Stimulated activated CD4-positive, alpha-beta T cell treated with anti-CD3 and anti-CD28 coated beads, Interleukin-4, amount 100 ng/mL, for 48 hours (primary cell): Measurements from ENCODE around the gene TRIM17.

ENCODE experiments used
- DNase-seq, 2 donors: peaks; one replicate each; pipeline ENCODE4 v3.0.0-alpha.2; 2020; ENCODE audit warnings: low read depth in 2 of 2

Gene TRIM17

GRCh38 chr1:228367798-228368791 lies 48.6 kb downstream of the TRIM17 start:
- no peak for DNase-seq

- DNase-seq, result no peak
These were observed 49.6 kb downstream of the TRIM17 start for GRCh38 chr1:228366866-228367741.

GRCh38 chr1:228366062-228366865 lies 50.4 kb downstream of the TRIM17 start:
- DNase-seq, result no peak

GRCh38 chr1:228365271-228366061 lies 51.2 kb downstream of the TRIM17 start:
- DNase-seq, result no peak

GRCh38 chr1:228364706-228365213 lies 51.9 kb downstream of the TRIM17 start:
- no peak for DNase-seq

GRCh38 chr1:228364068-228364705 lies 52.5 kb downstream of the TRIM17 start:
- no peak for DNase-seq

DNA sequence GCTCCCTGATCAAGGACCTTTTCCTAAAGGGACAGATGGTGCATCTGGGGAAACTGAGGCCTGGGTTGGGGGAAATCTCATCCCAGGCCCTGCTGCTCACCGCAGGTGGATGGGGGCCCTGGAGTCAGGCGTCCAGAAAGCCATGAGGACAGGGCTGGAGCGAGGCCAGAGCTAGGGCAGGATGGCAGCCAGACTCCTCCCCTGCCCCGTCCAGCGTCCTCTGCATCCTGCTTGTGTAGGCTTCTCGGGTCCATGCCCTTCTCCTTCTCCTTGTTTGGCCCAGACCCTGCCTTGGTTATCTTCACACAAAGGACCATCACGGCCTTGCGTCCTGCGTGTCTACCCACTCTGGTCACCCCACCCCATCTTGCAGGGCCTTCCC lies 53.0 kb downstream of the TRIM17 start:
- no peak for DNase-seq

GRCh38 chr1:228362884-228363450 lies 53.7 kb downstream of the TRIM17 start:
- no peak for DNase-seq

DNA sequence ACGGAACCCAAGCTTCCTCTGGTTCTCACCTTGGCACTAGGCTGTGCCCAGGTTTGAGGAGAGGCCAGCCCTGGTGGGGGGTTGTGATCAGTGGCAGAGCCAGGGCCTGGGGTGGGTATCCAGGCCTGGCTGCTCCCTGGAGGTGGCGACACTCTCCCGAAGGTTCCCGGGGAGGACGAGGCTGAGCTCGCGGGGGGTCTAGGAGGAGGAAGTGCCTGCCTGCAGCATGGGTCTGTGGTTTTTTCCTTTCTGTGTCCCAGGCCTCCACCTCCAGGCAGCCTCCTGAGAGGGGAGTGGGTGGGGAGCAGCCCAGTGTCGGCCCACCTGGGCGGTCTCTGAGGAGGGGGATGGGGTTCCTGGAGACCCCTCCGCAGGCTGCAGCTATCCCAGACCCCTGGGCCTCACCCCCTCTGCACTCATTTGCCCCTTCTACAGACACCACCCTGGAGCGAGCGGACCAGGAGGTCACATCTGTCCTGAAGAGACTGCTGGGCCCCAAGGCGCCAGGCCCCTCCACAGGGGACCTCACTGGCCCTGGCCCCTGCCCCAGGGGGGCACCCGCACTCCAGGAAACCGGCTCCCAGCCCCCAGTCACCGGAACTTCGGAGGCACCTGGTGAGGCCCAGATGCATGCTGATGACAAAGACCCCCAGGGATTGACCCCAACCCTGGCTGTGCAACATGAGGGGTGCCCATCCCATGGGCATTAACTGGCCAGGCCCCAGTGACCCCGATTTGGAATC lies 54.3 kb downstream of the TRIM17 start:
- DNase-seq, result no peak

DNA sequence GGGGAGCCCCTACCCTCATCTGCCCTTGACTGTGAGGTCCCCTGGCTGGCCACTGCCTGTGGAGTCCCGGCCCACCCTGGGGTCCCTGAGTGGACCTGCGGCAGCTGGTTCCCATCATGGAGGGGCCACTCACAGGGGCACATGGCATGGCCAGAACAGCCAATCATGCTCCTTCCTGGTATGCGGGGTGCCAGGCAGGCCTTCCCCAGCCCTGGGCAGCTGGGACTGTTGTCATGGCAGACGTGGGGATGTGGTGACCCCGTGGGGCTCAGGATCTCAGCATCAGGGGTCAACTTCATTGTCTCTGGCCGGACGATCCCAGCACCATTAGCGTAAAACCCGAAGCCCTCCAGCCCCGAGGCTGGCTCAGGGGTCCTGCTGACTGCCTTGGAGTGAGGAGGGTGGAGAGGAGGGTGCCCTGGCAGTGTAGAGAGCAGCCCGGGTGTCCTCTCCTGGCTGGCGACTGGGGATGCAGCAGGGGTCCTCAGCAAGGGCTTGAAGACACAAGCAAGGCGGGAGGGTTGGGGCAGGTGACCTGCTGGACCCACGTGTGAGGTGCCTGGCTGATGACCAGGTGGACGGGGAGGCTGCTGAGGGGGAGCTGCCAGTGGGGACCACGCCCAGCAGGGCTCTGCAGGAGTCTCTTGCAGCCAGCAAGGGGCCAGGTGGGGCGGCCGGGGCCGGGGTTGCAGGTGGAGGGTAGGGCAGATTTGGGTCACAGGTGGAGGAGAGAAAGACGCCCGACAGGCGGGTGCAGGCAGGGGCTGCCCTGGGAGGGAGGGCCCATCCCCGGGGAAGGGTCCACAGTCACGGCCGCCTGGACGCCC lies 55.1 kb downstream of the TRIM17 start:
- no peak for DNase-seq

DNA sequence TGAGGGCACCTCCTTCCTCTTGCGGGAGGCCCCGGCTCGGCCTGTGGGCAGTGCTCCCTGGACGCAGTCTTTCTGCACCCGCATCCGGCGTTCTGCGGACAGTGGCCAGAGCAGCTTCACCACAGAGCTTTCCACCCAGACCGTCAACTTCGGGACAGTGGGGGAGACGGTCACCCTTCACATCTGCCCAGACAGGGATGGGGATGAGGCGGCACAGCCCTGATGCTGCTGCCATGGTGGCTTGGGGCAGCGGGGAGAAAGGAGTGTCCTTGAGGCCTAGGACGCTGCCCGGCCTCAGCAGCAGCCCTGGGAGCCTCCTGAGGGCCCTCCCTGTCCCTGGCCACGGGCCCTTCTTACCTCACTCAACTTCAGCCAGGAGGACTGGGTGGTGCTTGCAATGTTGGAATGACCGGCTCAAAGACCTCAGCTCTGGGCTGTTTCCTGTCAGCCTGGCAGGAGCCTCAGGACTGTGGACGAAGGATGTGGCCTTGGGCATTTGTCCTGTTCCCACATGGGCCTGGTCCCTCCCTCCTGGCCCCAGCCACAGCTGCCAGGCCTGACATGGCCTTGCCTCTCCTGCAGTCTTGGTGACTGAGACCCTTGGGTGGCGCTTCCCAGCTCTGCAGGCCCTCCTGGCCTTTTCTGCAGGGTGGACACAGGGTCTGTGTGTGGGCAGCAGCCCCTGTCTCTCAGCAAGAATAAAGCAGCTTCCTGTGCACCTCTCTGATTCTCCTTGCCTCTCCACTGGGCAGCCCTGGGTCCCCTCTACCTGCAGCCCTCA lies 55.9 kb downstream of the TRIM17 start:
- no peak for DNase-seq

DNA sequence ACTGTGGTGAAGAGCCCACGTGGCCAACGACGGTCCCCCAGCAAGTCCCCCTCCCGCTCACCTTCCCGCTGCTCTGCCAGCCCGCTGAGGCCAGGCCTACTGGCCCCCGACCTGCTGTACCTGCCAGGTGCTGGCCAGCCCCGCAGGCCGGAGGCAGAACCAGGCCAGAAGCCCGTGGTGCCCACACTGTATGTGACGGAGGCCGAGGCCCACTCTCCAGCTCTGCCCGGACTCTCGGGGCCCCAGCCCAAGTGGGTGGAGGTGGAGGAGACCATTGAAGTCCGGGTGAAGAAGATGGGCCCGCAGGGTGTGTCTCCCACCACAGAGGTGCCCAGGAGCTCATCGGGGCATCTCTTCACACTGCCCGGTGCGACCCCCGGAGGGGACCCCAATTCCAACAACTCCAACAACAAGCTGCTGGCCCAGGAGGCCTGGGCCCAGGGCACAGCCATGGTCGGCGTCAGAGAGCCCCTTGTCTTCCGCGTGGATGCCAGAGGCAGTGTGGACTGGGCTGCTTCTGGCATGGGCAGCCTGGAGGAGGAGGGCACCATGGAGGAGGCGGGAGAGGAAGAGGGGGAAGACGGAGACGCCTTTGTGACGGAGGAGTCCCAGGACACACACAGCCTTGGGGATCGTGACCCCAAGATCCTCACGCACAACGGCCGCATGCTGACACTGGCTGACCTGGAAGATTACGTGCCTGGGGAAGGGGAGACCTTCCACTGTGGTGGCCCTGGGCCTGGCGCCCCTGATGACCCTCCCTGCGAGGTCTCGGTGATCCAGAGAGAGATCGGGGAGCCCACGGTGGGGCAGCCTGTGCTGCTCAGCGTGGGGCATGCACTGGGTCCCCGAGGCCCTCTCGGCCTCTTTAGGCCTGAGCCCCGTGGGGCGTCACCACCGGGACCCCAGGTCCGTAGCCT lies 56.8 kb downstream of the TRIM17 start:
- no peak for DNase-seq

DNA sequence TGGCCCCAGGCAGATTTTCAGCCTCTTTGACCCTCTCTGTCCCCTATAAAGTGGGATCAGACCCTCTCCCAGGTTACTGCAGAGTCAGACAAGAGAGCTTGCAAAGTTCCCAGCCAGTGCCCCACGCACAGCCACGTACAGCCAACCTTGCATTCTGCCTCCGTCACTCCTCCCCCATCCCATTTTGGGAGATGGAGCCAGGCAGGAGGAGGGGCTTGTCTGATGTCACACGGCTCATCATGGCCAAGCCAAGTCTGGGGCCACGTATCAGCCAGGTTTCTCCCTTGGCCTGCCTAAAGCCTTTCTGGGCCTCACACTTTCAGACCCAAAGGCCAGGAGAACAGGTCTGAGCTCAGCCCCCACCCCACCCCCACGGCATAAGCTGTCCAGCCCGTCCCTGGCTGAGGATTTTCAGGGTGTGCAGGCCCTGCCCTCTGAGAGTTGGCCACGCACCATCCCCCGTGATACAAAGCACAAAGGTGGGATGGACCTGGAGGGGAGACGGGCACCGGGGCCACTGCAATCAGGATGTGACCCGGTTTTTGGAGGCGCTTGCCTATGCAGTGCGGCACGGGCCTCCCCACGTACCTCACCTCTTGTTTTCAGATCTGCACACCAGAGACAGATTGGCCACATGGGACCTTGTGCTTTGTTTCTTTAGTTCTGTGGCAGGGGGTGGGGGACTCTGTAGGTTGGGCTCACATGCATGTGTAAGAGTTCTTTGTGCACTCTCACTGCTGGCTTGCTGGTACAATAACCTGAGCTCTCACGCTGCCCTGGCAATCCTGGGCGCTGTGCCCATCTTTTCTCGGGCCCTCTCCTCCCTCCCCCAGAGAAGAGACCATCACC lies 57.7 kb downstream of the TRIM17 start:
- DNase-seq, result no peak

GRCh38 chr1:228358039-228358763 lies 58.5 kb downstream of the TRIM17 start:
- no peak for DNase-seq
